Measurements from ENCODE around the gene RHOH. TPM values are rescaled to one million over a fixed set of nuclear protein-coding genes. Genes with fewer than 3 reads are reported as not detected.

Gene RHOH
- total and polyA plus RNA-seq, 10 donors, result 51.4 to 112 (median 74.3) TPM

DNA sequence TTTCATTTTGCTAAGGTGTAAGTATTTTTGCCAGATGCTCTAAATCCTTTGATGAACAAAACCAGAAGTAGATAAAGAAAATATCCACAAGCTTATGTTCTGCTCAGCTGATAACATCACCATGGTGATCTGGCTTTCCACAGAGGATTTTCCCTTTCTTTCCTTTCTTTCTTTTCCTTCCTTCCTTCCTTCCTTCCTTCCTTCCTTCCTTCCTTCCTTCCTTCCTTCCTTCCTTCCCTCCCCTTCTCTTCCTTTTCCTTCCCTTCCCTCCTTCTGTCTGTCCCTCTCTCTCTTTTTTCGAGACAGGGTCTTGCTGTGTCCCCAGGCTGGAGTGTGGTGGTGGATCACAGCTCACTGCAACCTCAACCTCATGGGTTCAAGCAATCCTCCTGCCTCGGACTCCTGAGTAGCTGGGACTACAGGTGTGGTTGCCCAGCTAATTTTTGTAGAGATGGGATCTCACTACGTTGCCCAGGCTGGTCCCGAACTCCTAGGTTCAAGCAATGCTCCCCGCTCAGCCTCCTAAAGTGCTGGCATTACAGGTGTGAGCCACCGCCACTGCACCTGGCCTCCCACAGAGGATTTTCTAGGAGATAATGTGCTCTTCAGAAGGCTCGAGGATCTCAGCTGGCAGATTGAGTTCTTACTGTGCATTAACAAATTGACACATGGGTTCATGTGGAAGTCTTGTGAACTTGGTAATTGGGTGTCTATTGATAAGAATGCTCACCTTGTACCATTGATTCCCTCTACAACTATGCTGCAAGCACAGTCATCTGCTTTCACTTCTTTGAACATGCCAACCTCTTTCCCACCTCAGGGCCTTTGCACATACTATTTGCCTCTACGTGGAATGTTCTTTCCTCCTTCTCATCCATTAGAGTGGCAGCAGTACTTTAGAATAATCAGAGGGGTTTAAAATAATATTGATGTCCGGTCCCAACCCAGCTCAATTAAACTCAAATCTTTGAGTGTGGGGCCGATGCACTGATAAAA is 1.4 kb upstream of the RHOH start:
- intact Hi-C loops (cut with DNase I; ENCODE audit: low total_unique reads), result no loop called here
- Histone ChIP-seq H3K27me3 (replicated peaks in 1 of 7) (no peaks in the 10 kb centered on the region), H3K27ac (peak overlapping the region; percentile 75 to 94 (median 88)), H3K36me3 (no peaks in the 10 kb centered on the region), H3K4me1 (peaks cover 3 to 96% (median 43%) of the 10 kb centered on the region in 6 donors), H3K4me3 (peak overlapping the region in 7 of 8 donors; percentile 18 to 79 (median 56)), H3K9me3 (no peaks in the 10 kb centered on the region)
- 76 to 91% (median 84%) methylated on average over 10 of the region's 10 CpGs for WGBS, 5 donors
- DNase-seq, result no peak
- TF ChIP-seq POLR2AphosphoS5 (IDR thresholded peaks at IDR 0.05), result no peak
- no peak for TF ChIP-seq POLR2A (IDR thresholded peaks at IDR 0.05)
- TF ChIP-seq, protein P1, sequence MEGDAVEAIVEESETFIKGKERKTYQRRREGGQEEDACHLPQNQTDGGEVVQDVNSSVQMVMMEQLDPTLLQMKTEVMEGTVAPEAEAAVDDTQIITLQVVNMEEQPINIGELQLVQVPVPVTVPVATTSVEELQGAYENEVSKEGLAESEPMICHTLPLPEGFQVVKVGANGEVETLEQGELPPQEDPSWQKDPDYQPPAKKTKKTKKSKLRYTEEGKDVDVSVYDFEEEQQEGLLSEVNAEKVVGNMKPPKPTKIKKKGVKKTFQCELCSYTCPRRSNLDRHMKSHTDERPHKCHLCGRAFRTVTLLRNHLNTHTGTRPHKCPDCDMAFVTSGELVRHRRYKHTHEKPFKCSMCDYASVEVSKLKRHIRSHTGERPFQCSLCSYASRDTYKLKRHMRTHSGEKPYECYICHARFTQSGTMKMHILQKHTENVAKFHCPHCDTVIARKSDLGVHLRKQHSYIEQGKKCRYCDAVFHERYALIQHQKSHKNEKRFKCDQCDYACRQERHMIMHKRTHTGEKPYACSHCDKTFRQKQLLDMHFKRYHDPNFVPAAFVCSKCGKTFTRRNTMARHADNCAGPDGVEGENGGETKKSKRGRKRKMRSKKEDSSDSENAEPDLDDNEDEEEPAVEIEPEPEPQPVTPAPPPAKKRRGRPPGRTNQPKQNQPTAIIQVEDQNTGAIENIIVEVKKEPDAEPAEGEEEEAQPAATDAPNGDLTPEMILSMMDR (IDR thresholded peaks at IDR 0.05 in 8 of 11, conservative IDR thresholded peaks at IDR 0.05 in 3 of 11), result no peak

- WGBS, 5 donors, result 45 to 71% (median 67%) methylated on average over 8 of the region's 8 CpGs
- Histone ChIP-seq H3K4me3 (peak overlapping the region; percentile 45 to 79 (median 56)), H3K27me3 (replicated peaks in 1 of 7) (no peaks in the 10 kb centered on the region), H3K4me1 (peaks cover 3 to 96% (median 38%) of the 10 kb centered on the region in 6 donors), H3K9me3 (no peaks in the 10 kb centered on the region), H3K36me3 (no peaks in the 10 kb centered on the region), H3K27ac (peak overlapping the region; percentile 80 to 94 (median 89))
- intact Hi-C loops (cut with DNase I; ENCODE audit: low total_unique reads), result no loop called here
- no peak for DNase-seq
- TF ChIP-seq POLR2A (IDR thresholded peaks at IDR 0.05), result no peak
- TF ChIP-seq, protein P1 (IDR thresholded peaks at IDR 0.05 in 8 of 11, conservative IDR thresholded peaks at IDR 0.05 in 3 of 11), result no peak
- TF ChIP-seq POLR2AphosphoS5 (IDR thresholded peaks at IDR 0.05), result no peak
Measured at GRCh38 chr4:40196272-40196671, 559 bp upstream of the RHOH start.

DNA sequence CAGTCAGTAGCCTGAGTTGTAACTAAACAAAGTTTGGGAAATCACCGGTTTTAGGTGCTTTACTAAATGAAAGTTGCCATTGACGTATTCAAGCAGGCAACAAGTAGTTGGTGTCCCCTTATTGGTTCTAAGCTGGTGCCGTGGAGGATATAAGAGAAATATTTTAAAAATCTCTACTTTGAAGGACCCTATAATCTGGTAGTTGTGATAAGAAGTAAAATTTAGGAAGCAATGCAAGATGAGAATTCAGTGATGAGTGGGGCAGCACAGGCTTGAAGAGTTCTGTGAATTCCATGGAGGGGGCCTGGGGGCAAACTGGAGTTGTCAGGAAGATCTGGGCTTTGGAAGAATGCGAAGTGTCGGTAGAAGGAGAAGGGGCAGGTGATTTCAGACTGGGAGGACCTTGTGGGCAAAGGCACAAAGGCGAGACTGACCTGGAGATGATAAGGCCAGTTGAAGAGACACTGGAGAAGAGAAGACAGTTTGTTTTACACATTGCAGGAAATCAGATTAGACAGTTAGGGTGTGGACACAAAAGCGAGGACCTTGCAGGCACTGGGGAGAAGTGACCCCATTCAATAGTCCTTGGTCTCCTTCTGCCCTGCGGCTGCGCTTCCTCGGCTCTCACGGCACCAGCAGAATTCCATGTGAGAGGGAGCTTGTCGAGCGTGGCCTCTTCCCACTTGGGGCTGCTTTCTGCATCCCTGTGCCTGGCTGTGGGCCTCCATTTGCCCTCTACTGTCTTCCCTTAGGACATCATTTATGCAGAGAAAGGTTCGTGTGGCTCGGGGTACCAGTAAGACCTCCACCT is 1.3 kb downstream of the RHOH start:
- no peaks in the 10 kb centered on the region for H3K9me3 ChIP-seq
- H3K27ac ChIP-seq, result peak overlapping the region; percentile 80 to 94 (median 89)
- H3K36me3 ChIP-seq, result no peaks in the 10 kb centered on the region
- intact Hi-C loops (cut with DNase I; ENCODE audit: low total_unique reads), result no loop called here
- WGBS, 5 donors, result 16 to 41% (median 18%) methylated on average over 15 of the region's 15 CpGs
- H3K4me1 ChIP-seq, result peaks cover 3 to 96% (median 37%) of the 10 kb centered on the region in 6 donors
- TF ChIP-seq, protein P1 (IDR thresholded peaks at IDR 0.05 in 8 of 11, conservative IDR thresholded peaks at IDR 0.05 in 3 of 11), result no peak
- TF ChIP-seq POLR2AphosphoS5 (IDR thresholded peaks at IDR 0.05), result peak; percentile 57 to 63 (median 62)
- H3K4me3 ChIP-seq, result peak overlapping the region; percentile 45 to 79 (median 56)
- H3K27me3 ChIP-seq (replicated peaks in 1 of 7), result no peaks in the 10 kb centered on the region
- no peak for DNase-seq

Data from spleen (tissue), 11 donors.